IPS-NIHi11 (cell line): ENCODE results near the gene AKAP6.
A peak's percentile ranks its signal among the peaks of the same experiment; 100 is the strongest.
"Not testable (repeated sequence)": the region's sequence is repeated elsewhere in the genome, so short reads cannot be mapped to it uniquely, and the experiment has no call there.

ENCODE experiments used
- DNase-seq: peaks from one replicate; pipeline ENCODE4 v3.0.0; 2012; ENCODE audit warnings: mixed read lengths, low spot score

AKAP6 gene

DNA sequence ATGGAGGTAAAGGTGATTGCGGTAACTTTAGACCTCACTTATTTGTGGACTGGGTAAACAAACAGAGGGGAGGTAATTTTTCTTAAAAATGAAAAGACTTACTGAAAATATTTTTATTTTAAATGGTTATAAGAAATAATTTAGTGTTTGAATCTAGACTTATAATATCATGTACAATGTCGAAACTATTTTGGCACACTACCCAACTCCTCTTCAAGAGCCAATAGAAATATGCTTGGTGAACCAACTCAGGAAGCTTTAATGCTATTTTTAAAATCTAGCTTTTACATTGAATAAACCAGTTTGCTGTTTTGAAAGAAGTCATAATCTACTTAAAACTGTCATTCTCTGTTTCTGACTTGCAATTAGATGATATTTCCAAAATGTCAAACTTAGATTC is 433.8 kb downstream of the AKAP6 start:
- no peak for DNase-seq

DNA sequence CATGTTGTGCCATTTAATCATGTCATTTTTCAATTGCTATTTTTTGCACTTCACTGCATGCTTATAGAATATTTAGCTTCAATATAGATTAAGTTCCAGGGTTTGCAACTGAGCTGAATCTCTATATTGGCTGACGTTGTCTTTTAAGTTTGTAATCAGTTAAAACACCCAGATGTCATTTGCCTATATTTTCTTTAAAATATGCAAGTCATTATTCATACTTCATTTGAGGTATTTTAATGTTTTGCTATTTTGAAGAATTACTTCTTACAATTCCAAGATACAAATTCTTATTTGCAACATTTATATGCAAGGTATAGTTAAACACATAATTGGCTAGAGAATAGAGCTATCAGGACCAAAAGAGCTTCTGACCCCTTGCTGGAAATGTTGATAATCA is 434.6 kb downstream of the AKAP6 start:
- no peak for DNase-seq

DNA sequence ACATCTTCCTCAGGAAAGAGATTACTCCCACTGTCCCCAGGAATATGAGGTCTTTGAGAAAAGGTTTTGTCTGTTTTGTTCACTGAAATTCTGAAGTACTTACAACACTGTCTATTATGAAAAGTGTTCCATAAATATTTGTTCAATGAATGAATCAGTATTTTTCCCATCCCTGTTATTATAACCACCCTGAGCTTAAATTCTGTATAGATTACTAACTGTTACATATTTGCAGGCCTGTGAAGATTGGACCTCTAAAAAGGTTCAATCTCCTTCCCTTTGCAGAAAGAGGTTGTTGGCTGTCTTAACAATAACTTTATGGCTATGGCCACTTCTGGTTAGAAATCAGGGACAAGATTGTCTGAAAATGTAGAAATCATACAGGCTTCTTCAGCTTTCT is 435.0 kb downstream of the AKAP6 start:
- DNase-seq, result no peak

DNA sequence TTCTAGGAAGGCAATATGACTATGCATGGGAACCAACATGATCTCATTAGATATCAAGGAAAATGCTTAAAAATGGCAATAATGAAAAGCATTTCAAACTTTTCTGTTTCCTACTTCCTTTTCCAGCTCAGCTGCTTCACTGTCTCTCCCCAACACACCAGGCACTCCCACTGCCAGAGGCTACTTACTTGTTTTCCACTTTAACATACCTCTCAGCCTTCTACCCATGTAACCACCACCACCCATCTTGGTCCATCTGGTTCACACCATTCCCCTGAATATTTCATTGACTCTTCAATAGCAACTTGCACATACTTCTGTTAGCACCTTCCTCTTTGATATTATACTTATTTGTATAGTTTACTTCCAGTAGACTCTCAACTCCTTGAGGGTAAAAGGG is 441.3 kb downstream of the AKAP6 start:
- DNase-seq, result no peak

DNA sequence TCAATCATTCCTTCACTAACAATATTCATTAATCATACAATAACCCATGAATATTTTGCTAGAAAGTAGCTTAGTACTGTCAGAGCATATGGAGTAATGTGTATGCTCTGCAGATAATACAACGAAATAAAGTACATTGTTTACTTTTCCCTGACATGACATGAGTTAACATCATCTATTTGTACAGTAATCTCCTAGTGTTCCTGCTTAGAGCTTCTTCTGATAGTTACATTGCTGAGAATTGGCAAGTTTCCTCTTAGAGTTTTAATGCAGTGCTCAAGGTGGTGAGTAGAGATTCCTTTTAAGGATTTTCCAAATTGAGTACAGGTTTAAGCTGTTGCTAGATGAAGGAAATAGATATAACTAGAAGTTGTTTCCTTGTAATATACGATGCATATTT is 445.1 kb downstream of the AKAP6 start:
- no peak for DNase-seq

DNA sequence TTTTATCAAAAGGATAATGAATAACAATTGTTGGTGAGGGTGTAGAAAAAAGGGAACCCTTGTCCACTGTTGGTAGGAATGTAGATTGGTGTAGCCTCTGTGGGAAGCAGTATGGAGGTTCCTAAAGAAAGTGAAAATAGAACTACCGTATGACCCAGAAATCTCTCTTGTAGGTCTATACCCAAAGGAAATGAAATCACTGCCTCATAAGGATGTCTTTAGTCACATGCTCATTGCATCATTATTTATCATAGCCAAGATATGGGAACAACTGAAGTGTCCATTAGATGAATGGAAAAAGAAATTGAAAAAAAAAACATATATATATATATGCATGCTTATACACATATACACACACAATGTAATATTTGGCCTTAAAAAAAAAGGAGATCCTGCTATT is 450.7 kb downstream of the AKAP6 start:
- no peak for DNase-seq

DNA sequence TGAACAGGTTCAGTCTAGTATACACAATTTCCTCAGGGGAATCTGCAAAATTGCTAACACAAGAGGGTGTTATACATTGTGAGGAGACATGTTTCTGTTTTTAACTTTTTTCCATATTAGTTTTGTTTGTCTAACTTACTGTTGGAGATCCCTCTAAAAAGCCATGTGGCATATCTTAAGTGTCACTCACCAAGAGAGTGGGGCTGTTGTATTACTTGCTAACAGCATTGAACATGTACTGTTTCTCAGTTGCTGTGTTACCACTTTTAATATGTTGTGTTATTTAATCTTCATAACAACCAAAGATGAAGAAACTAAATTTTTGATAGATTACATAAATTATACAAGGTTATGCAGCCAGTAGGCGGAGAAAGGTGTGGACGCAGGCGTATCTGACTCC is 455.3 kb downstream of the AKAP6 start:
- no peak for DNase-seq

DNA sequence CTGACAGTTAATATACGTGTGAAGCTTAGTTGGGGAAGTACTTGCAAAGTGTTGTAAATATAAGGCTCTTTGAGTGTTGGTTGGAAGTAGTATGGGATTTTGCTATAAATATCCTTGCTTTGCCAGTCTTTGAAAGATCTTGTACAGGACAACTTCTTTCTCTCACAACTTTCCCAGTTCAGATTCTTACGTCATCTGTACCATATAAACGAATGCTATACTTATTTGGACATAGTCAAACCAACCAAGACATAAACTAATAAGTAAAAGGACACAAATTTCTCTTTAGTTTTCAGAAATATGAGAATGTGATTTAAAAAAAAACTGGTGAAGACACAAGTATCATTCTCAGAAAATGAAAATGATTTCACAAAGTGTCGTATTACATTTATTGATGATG is 456.5 kb downstream of the AKAP6 start:
- DNase-seq, result no peak

DNA sequence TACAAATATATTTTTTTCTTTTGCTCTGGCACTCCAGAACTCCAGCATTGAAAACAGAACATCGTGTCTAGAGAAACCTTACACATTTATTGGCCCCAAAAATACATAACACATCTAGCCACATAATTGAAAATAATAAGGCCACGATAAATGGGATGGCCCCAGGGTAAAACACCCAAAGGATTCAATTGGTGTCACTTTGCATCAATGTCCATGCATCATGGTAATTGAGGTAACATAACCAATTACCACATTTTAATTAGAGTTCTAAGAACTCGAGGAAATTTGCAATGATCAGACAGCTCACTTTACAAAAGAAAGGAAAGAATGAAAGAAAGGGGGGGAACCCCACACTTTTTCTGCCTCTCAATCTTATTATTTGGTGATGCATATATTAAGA is 457.8 kb downstream of the AKAP6 start:
- no peak for DNase-seq

DNA sequence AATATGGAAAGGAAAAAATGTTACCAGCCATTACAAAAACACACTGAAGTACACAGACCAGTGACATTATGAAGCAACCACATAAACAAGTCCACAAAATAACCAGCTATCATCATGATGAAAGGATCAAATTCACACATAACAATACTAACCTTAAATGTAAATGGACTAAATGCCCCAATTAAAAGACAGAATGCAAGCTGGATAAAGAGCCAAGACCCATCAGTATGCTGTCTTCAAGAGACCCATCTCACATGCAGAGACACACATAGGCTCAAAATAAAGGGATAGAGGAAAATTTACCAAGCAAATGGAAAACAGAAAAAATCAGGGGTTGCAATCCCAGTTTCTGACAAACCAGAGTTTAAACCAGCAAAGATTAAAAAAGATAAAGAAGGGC is 463.9 kb downstream of the AKAP6 start:
- not testable (repeated sequence) for DNase-seq

DNA sequence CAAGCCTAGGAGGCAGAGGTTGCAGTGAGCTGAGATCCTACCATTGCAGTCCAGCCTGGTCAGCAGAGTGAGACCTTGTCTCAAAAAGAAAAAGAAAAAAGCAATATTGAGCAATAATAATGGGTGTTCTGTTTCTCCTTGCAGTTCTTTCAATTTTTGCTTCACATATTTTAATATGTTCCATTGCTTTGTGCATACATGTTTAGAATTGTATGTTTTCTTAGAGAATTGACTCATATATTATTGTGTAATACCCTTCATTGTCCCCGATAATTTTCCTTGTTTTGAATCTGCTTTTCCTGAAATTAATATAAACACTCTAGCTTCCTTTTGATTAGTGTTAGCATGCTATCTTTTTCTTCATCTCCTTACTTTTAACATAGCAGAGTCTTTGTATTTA is 471.2 kb downstream of the AKAP6 start:
- DNase-seq, result no peak

DNA sequence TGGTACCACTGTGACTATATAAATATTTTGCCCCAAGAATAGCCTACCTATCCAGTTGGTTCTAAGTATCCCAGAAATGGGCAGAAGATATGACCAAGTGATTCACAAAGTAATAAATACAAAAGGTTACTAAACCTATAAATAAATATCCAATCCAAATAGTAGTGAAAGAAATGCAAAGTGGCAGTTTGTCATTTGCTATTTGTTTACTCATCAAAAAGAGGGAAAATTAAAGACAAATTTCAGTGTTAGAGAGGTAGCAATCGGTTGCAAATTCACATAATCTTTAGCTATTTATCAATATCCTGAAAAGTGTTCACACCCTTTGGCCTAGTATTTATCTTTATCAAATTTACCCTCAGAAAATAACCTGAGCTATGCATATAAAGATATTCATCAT is 473.2 kb downstream of the AKAP6 start:
- no peak for DNase-seq

DNA sequence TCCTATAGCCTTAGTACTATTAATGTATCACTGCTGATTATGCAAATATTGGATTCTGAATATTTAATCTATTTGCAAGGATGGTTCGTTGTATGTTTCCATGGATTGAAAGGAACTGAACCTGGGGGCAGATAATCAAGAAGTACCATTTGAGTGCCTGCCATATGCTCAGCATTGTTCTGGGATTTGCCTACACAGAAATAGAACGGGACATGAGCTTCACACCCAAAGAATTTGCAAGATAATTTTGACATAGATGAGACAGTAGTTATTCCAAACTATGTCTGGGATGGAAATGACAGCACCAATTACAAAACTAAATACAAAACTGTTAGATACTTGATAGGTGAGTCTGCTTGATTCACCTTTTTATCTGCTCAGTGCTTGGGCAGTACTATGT is 476.9 kb downstream of the AKAP6 start:
- no peak for DNase-seq

DNA sequence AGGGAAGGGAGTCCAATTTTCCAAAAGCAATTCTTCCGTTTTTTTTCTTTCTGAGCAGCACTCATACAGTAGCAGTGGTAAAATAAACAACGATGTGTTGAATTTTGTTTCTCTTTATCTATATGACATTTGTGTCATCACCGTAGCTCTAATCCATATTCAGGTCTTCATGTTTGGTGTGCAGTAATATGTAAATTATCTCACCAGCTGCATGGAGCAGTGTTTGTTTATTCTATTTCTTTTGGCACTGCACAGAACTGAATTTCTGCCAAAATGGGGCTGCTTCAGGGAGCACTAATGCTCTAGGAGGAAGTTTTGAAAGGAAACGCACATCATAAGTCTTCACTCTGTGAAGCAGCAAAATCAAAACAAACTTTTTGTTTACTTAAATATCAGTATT is 479.5 kb downstream of the AKAP6 start:
- DNase-seq, result no peak

DNA sequence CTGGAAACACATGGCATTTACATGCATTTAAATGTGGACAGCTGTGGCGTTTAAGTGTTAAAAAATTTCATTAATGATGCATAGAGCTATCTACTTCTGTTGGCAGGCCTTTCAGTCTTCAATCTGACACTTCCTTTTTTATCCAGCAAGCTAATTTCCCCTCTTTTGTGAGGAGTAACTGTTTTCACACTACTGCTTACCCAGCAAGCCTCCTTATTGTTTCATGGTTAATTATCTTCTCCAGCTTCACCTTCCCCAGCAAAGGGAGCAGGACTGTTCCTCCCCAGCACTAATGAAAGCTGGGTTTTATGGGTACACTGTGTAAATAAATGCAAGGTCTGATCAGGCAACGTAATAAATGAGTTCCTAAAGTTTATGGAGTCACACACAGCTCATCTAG is 480.2 kb downstream of the AKAP6 start:
- DNase-seq, result no peak

DNA sequence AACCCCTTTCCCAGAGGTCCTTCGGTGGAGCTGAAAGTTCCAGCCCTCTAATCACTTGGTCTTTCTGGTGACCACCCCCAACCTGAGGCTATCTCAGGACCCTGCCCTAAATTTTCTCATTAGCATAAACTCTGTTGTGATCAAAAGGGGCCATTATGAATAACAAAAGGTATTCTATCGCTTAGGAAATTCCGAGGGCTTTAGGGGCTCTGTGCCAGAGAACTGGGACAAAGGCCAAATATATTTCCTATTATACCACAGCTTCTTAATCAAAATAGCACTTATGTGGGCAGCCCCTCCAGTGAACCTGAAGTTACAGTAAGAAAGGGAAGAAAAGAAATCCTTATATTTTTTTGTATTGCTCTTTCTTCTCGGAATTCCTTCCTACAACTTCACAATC is 484.3 kb downstream of the AKAP6 start:
- DNase-seq, result peak; percentile 16

DNA sequence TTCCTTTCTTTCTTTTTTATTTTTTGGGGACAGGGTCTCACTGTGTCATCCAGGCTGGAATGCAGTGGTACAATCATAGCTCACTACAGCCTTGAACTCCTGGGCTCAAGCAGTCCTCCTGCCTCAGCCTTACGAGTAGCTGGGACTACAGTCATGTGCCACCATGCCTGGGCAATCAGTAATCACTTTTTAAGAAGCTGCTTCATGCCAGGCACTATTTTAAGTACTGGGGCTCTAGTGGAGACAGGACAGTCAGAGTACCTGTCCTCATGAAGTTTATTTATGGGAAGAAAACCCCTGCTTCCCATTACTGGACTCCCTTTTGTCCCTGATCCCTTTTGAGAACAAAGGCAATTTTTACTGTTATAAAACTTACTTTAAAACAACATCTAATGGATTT is 485.6 kb downstream of the AKAP6 start:
- DNase-seq, result no peak

DNA sequence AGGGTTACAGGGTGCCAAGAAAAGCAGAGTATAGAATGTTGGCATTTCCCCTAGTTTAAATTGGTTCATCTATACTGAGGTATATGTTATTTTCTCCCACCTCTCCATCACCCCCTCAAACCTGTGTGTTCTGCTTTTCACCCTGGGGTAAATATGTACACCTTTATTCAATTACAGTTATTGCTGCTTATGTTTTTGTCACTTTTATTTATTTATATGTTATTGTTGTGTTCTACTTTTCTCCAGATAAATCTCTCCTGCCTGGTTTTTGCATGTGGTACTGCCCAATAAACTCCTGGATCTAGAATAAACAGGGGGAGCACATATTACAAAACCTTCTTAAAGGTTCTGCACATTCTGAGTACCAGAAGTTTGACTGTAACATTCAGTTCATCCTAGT is 487.5 kb downstream of the AKAP6 start:
- no peak for DNase-seq

DNA sequence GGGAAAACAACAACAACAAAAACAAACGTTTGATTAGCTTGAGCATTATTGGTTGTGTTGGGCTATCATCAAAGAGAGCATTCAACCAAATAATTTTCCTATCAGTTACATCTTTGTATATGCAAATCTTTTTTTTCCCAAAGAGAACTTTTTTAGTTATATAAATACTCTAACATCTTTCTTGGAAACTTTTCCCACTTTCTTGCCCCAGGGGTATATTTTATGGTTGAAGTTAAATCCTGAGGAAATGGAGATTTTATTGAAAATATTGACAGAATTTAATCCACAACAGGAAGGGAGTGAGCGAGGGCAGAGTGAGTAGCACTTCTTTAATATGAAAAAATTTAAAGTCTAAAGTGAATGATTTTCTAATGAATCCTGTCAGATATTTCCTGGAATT is 488.7 kb downstream of the AKAP6 start:
- no peak for DNase-seq

DNA sequence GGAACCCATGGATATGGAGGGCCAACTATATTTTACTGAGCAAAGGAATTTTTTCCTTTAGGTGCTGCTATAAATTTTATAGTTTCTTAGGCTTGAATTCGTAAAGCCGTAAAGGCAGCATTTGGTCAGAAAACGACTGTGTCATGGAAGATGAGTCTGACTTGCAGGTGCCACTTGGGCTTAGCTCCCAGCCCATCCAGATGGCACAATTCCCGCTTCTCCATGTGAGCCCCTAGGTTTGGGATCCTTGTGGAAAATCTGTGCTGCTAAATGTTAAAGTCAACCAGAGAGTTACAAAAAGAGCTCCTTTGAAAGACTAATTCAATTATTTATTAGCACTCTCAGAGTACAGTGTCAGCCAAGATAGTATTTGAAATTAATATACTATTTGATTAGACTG is 489.5 kb downstream of the AKAP6 start:
- DNase-seq, result no peak

DNA sequence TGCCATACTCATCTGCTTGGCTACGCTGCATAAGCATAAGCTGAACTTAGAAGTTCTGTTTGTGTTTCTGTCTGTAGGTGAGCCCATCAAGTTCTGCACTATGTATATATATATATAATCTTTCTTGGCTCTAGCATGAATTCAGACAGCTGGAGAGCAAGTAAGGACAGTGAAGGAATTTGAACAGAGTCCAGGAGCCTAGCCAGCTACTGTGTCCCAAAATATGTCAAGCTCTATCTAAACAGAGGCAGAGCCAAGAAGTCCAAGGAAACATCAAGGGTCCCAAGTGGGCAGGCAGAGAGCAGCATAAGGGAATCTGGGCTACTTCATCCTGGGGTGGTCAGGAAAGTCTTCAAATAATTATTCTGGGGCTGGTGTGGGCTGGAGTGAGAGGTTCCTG is 491.1 kb downstream of the AKAP6 start:
- no peak for DNase-seq

DNA sequence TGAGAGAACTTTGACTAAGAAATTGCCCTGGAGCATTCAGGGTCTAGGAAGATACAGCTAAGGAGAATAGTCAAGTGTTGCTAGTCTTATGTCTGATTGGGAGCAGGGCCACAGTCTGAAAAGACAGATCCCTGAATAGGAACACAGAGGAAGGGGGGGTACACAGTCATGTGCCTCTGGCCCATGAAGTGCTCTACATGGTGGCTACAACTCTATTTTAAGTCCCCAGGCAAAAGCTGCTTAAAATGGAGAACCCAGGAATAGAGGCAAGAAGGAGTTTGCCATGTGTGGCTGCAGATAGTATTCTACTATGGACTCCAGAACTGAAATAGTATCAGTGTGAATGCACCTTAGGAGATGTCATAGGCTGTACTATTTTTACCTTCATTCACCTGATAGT is 491.6 kb downstream of the AKAP6 start:
- DNase-seq, result no peak

DNA sequence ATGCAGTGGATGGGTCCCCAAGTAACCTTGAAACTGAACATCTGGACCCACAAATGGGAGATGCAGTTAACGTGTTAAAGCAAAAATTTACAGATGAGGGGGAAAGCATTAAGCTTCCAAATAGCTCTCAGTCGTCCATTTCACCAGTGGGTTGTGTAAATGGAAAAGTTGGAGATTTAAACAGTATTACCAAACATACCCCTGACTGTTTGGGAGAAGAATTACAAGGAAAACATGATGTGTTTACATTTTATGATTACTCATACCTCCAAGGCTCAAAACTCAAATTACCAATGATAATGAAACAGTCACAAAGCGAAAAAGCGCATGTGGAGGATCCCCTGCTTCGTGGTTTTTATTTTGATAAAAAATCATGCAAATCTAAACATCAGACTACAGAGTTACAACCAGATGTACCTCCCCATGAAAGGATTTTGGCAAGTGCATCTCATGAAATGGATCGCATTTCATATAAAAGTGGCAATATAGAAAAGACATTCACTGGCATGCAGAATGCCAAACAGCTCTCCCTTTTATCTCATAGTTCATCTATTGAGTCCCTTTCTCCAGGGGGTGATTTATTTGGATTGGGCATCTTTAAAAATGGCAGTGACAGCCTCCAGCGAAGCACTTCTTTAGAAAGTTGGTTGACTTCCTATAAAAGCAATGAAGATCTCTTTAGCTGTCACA is 493.0 kb downstream of the AKAP6 start:
- no peak for DNase-seq

DNA sequence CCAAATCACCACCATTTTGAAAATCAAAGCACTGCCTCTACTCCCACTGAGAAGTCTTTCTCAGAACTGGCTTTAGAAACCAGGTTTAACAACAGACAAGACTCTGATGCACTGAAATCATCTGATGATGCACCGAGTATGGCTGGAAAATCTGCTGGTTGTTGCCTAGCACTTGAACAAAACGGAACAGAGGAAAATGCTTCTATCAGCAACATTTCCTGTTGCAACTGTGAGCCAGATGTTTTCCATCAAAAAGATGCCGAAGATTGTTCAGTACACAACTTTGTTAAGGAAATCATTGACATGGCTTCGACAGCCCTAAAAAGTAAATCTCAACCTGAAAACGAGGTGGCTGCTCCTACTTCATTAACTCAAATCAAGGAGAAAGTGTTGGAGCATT is 494.6 kb downstream of the AKAP6 start:
- DNase-seq, result no peak

DNA sequence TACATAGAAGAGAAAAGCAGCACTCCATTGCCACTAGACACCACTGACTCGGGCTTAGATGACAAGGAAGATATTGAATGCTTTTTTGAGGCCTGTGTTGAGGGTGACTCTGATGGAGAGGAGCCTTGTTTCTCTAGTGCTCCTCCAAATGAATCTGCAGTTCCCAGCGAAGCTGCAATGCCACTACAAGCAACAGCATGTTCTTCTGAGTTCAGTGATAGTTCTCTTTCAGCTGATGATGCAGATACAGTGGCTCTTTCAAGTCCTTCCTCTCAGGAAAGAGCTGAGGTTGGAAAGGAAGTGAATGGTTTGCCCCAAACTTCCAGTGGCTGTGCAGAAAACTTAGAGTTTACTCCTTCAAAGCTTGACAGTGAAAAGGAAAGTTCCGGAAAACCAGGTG is 495.1 kb downstream of the AKAP6 start:
- no peak for DNase-seq
